Left lung (tissue), 10 donors: Measurements from ENCODE around the gene IMP4. TPM values are rescaled to one million over a fixed set of nuclear protein-coding genes. Genes with fewer than 3 reads are reported as not detected.

Source experiments
- ATAC-seq: fragments of 200-7000 bp; cut with Tn5 transposase; one replicate; pipeline ENCODE4 v1.9.1; 2020; ENCODE audit warnings: moderate library complexity
- DNase-seq, 4 donors: peaks; one replicate each; pipeline ENCODE4 v3.0.0-alpha.2; 2013 to 2020
- H3K27ac ChIP-seq, 2 donors: fragments of 200-600 bp; sonication (generic) in 1 of 2; one replicate each; pipeline versions ENCODE4 v1.5.0 to v1.8.0; 2020 to 2021
- H3K27me3 ChIP-seq, 2 donors: fragments of 200-600 bp; sonication (generic) in 1 of 2; one replicate each; pipeline versions ENCODE4 v1.5.0 to v1.8.0; 2020 to 2021
- H3K36me3 ChIP-seq, 2 donors: fragments of 200-600 bp; sonication (generic) in 1 of 2; one replicate each; pipeline versions ENCODE4 v1.5.0 to v1.8.0; 2020 to 2021
- H3K4me1 ChIP-seq, 2 donors: fragments of 200-600 bp; one replicate each; pipeline ENCODE4 v1.8.0; 2021
- H3K4me3 ChIP-seq, 2 donors: fragments of 200-600 bp; sonication (generic) in 1 of 2; one replicate each; pipeline versions ENCODE4 v1.5.0 to v1.8.0; 2020 to 2021; ENCODE audit warnings: mild to moderate bottlenecking in 1 of 2
- H3K9me3 ChIP-seq, 2 donors: fragments of 200-600 bp; sonication (generic) in 1 of 2; one replicate each; pipeline versions ENCODE4 v1.5.0 to v1.8.0; 2020 to 2021
- CTCF ChIP-seq, 2 donors: fragments of 200-600 bp; sonication (generic) in 1 of 2; IDR thresholded peaks; one replicate each; pipeline versions ENCODE4 v1.5.0 to v1.8.0; 2021; ENCODE audit warnings: antibody characterized with exemption in 2 of 2
- intact Hi-C, 2 donors: fragments of 100-400 bp; cut with DNase I; formaldehyde crosslinking; loops; one replicate each; pipeline versions ENCODE4 v1.11.2 to v1.14.2; 2022
- polyA plus RNA-seq, 6 donors: library from polyadenylated mRNA; unstranded; fragments of 120-200 nt; gene quantifications; one replicate each; pipeline ENCODE4 v1.2.1, GENCODE V29; 2013; ENCODE audit not compliant: insufficient read length in 6 of 6
- total RNA-seq, 2 donors: library from RNA; stranded (reverse); fragmentation: NEBNext Ultra II Directional; extraction: Animal tissue kit (Norgen Biotek cat#: 25700); gene quantifications; one replicate each; pipeline ENCODE4 v1.2.1, GENCODE V29; 2021
- donor health status: DM: no; HTN: yes; CAD: no.
- donor health status: DM: no; HTN: no; CAD: no.

Gene IMP4
- total and polyA plus RNA-seq, 8 donors = 29.2 to 82.2 (median 34.3) TPM

DNA sequence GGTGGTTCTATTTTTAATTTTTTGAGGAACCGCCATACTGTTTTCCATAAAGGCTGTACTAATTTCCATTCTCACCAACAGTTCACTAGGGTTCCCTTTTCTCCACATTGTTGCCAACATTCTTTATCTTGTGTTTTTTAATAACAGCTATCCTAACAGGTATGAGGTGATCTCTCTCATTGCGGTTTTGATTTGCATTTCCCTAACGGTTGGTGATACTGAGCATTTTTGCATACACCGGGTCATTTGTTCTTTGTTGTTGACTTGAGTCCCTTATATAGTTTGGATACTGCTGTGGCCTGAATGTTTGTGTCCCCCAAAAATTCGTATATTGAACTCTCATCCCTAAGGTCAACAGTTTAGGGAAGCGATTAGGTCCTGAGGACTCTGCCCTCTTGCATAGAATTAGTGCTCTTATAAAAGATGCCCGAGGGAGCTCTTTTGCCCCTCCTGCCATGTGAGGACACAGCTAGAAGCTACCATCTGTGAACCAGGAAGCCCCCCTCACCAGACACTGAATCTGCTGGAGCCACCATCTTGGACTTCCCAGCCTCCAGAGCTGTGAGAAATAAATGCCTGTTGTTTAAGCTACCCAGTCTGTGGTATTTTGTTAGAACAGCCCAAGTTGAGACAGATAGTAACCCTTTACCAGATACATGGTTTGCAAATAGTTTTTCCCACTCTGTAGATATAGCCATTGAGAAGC lies 4.7 kb downstream of the IMP4 start:
- TF ChIP-seq CTCF (IDR thresholded peaks at IDR 0.05) = no peak
- Histone ChIP-seq H3K27me3 (no peaks in the 10 kb centered on the region), H3K9me3 (no peaks in the 10 kb centered on the region), H3K27ac (no peak overlapping the region), H3K4me3 (no peak overlapping the region), H3K4me1 (peaks cover 4 to 24% of the 10 kb centered on the region in 2 donors), H3K36me3 (peaks cover 0 to 49% of the 10 kb centered on the region in 2 donors)
- ATAC-seq (no peak), DNase-seq (no peak)
- intact Hi-C loops = no loop called here

DNA sequence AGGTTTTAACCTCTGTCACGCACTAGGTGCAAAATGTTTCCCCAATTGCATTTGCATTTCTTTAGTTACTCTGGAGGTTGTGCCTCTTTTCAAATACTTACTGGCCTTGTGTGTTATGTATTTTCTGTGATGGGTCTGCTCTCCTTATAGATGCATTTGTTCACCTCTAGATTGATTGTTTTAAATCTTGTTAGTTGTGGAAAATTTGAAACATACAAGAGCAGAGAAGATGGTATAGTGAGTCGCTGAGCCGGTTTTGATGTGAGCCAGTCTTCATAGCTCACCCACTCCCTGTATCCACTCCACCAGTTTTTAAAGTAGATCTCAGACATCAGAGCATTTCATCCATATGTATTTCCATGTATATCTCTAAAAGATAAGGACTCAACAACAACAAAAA lies 6.5 kb downstream of the IMP4 start:
- ATAC-seq (no peak), DNase-seq (no peak)
- Histone ChIP-seq H3K9me3 (no peaks in the 10 kb centered on the region), H3K4me1 (peaks cover 0 to 29% of the 10 kb centered on the region in 2 donors), H3K4me3 (no peak overlapping the region), H3K36me3 (peaks cover 0 to 49% of the 10 kb centered on the region in 2 donors), H3K27me3 (no peaks in the 10 kb centered on the region), H3K27ac (no peak overlapping the region)
- intact Hi-C loops = no loop called here
- TF ChIP-seq CTCF (IDR thresholded peaks at IDR 0.05) = no peak

- no peaks in the 10 kb centered on the region for H3K27me3 ChIP-seq
- H3K4me1 ChIP-seq = peaks cover 3 to 43% of the 10 kb centered on the region in 2 donors
- no peak overlapping the region for H3K4me3 ChIP-seq
- H3K36me3 ChIP-seq = peaks cover 0 to 24% of the 10 kb centered on the region in 2 donors
- no peak for ATAC-seq
- no peak for DNase-seq
- H3K27ac ChIP-seq = peak overlapping the region in 1 of 2 donors; percentile 37
- intact Hi-C loops = no loop called here
- no peaks in the 10 kb centered on the region for H3K9me3 ChIP-seq
- TF ChIP-seq CTCF (IDR thresholded peaks at IDR 0.05) = no peak
These were observed 9.0 kb downstream of the IMP4 start for GRCh38 chr2:130351711-130352110.

- intact Hi-C loops = no loop called here
- Histone ChIP-seq H3K4me1 (peaks cover 5 to 48% of the 10 kb centered on the region in 2 donors), H3K4me3 (no peak overlapping the region), H3K27ac (peak overlapping the region in 1 of 2 donors; percentile 37), H3K27me3 (no peaks in the 10 kb centered on the region), H3K36me3 (peaks cover 0 to 19% of the 10 kb centered on the region in 2 donors), H3K9me3 (no peaks in the 10 kb centered on the region)
- DNase-seq = no peak
- TF ChIP-seq CTCF (IDR thresholded peaks at IDR 0.05) = no peak
- ATAC-seq = no peak
These were observed 9.5 kb downstream of the IMP4 start for GRCh38 chr2:130352237-130352636.

DNA sequence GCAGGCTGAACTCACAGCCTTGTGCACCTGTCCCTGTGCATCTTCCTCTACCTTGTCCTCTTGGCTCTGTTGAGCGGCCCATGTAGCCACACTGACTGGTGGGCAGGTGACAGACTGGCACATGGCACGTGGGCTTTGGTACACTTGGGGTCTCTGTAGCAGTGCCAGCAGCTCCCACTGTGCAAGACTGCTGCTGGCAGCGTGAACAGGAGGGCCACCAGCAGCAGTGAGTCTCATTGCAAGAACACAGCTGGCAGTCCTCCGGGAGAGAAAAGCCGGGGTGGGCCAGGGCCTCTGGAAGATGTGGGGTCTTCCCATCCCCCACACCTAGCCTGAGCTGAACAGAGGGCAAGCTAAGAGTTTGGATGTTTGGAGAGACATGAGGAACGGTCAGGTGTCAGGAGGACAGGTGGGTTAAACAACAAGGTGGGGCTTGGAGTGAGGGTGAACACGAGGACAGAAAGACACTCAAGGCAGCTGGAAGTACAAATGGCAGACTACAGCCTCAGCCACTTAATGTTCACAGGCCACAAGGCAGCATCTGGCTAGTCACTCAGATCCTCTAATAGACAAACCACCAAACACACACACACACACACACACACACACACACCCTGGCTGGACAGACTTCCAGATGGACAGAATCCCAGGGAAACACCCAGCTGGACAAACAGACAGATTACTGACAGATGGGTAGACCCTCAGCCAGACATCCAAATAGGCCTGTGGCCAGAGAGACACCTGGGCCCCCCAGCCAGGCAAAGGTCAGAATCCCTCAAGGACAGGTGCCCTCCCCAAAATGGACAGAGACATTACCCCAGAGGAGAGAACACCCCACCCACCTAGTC lies 10.8 kb downstream of the IMP4 start:
- intact Hi-C loops = no loop called here
- no peak for DNase-seq
- Histone ChIP-seq H3K27me3 (no peaks in the 10 kb centered on the region), H3K27ac (peak overlapping the region in 1 of 2 donors; percentile 33), H3K9me3 (no peaks in the 10 kb centered on the region), H3K4me3 (no peak overlapping the region), H3K36me3 (peaks cover 0 to 6% of the 10 kb centered on the region in 2 donors), H3K4me1 (peaks cover 5 to 50% of the 10 kb centered on the region in 2 donors)
- TF ChIP-seq CTCF (IDR thresholded peaks at IDR 0.05) = no peak
- no peak for ATAC-seq
